HG03064 (cell line): ENCODE data around the gene GSTA3.
"Not testable (repeated sequence)": the region's sequence is repeated elsewhere in the genome, so short reads cannot be mapped to it uniquely, and the experiment has no call there.

Experiments
- ATAC-seq: cut with Tn5 transposase; IDR thresholded peaks from one replicate; pipeline ENCODE4 v1.9.1; 2021; ENCODE audit warnings: low read depth; ENCODE audit not compliant: unreplicated experiment

GSTA3 gene

GRCh38 chr6:52909531-52909930 is at the start of gene GSTA3:
GSTA3 (minus strand) TSS chr6:52909698; CDS start chr6:52905834, 3,864 bp downstream.
- no peak for ATAC-seq

GRCh38 chr6:52958546-52959255 is 49.2 kb upstream of the GSTA3 start:
- ATAC-seq, result no peak

- no peak for ATAC-seq
Observed at GRCh38 chr6:52955871-52956270, 46.4 kb upstream of the GSTA3 start.

GRCh38 chr6:52953911-52954839 is 44.7 kb upstream of the GSTA3 start:
- no peak for ATAC-seq

GRCh38 chr6:52946306-52946705 is 36.8 kb upstream of the GSTA3 start:
- ATAC-seq, result no peak

- not testable (repeated sequence) for ATAC-seq
Observed at GRCh38 chr6:52942821-52943220, 33.3 kb upstream of the GSTA3 start.

- ATAC-seq, result no peak
Observed at GRCh38 chr6:52942221-52942620, 32.7 kb upstream of the GSTA3 start.

- no peak for ATAC-seq
Observed at GRCh38 chr6:52937908-52938307, 28.4 kb upstream of the GSTA3 start.

- no peak for ATAC-seq
Observed at GRCh38 chr6:52933778-52934177, 24.3 kb upstream of the GSTA3 start.

GRCh38 chr6:52931351-52931750 is 21.9 kb upstream of the GSTA3 start:
- no peak for ATAC-seq

GRCh38 chr6:52929321-52930164 is 20.0 kb upstream of the GSTA3 start:
- ATAC-seq, result no peak

GRCh38 chr6:52927451-52927850 is 18.0 kb upstream of the GSTA3 start:
- ATAC-seq, result no peak

GRCh38 chr6:52925919-52926792 is 16.7 kb upstream of the GSTA3 start:
- no peak for ATAC-seq

GRCh38 chr6:52925042-52925441 is 15.5 kb upstream of the GSTA3 start:
- no peak for ATAC-seq

- not testable (repeated sequence) for ATAC-seq
Observed at GRCh38 chr6:52923689-52924088, 14.2 kb upstream of the GSTA3 start.

GRCh38 chr6:52922161-52922560 is 12.7 kb upstream of the GSTA3 start:
- no peak for ATAC-seq

- no peak for ATAC-seq
Observed at GRCh38 chr6:52921743-52922142, 12.2 kb upstream of the GSTA3 start.

- not testable (repeated sequence) for ATAC-seq
Observed at GRCh38 chr6:52919511-52919910, 10.0 kb upstream of the GSTA3 start.

GRCh38 chr6:52918771-52919170 is 9.3 kb upstream of the GSTA3 start:
- ATAC-seq, result not testable (repeated sequence)
